PC-9 (cell line): ENCODE results near the gene CNN2.

Experiments used
- EZH2 ChIP-seq: fragments of 200-600 bp; sonication (generic); IDR thresholded peaks from 2 replicates; pipeline ENCODE4 v1.8.0; 2017; ENCODE audit warnings: antibody characterized with exemption, low read depth
- TF ChIP-seq, protein P1 (sequence below): fragments of 200-600 bp; sonication (generic); conservative IDR thresholded peaks from 2 replicates; pipeline ENCODE4 v1.6.1; 2017; ENCODE audit warnings: mixed run types, antibody characterized with exemption, mild to moderate bottlenecking, moderate library complexity

DNA sequence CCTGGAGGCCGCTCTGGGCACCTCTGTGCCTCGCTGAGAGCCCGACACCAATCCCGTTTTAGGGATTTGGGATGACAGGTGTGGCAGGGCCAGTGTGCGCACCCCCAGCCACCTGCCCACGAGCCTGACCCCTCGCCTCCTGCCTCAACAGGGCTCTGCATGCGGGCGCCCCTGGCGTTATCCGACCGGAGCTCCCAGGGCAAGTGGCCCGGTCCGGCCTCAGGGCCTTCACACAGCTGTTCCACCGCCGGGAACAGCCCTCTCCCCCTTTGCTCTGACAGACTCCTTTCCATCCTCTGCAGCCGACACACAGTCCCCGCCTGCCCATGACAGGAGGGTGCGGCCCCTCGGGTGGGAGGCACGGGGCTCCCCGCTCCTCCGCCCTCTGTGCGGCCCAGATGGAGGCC is 49.3 kb upstream of the CNN2 start:
- TF ChIP-seq, protein P1, sequence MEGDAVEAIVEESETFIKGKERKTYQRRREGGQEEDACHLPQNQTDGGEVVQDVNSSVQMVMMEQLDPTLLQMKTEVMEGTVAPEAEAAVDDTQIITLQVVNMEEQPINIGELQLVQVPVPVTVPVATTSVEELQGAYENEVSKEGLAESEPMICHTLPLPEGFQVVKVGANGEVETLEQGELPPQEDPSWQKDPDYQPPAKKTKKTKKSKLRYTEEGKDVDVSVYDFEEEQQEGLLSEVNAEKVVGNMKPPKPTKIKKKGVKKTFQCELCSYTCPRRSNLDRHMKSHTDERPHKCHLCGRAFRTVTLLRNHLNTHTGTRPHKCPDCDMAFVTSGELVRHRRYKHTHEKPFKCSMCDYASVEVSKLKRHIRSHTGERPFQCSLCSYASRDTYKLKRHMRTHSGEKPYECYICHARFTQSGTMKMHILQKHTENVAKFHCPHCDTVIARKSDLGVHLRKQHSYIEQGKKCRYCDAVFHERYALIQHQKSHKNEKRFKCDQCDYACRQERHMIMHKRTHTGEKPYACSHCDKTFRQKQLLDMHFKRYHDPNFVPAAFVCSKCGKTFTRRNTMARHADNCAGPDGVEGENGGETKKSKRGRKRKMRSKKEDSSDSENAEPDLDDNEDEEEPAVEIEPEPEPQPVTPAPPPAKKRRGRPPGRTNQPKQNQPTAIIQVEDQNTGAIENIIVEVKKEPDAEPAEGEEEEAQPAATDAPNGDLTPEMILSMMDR = no peak
- no peak for TF ChIP-seq EZH2
